Body of pancreas (tissue), 4 donors: ENCODE data around the gene EWSR1. TPM values are rescaled to one million over a fixed set of nuclear protein-coding genes. Genes with fewer than 3 reads are reported as not detected.
"Not testable (repeated sequence)": the region's sequence is repeated elsewhere in the genome, so short reads cannot be mapped to it uniquely, and the experiment has no call there.

Experiments
- ATAC-seq: fragments of 150-250 bp; one replicate; pipeline ENCODE4 v1.9.1; 2016
- DNase-seq, 4 donors: peaks; one replicate each; pipeline ENCODE4 v3.0.0-alpha.2; 2019
- H3K27ac ChIP-seq, 4 donors: fragments of 200-600 bp; sonication (generic); 1 replicate in 3 of 4; 2 replicates in 1 of 4; pipeline versions ENCODE4 v1.5.1 to v1.6.1; 2016 to 2019; ENCODE audit warnings: mild to moderate bottlenecking in 1 of 4, mixed read lengths in 1 of 4, moderate library complexity in 1 of 4
- H3K27me3 ChIP-seq, 2 donors: fragments of 200-600 bp; sonication (generic); one replicate each; pipeline ENCODE4 v1.6.0; 2016; ENCODE audit warnings: mild to moderate bottlenecking in 1 of 2
- H3K36me3 ChIP-seq, 2 donors: fragments of 200-600 bp; sonication (generic); replicated peaks in 1 of 2; 2 replicates each; pipeline ENCODE4 v1.5.1; 2016; ENCODE audit warnings: low read depth in 2 of 2; ENCODE audit not compliant: insufficient read depth in 1 of 2
- H3K4me1 ChIP-seq: fragments of 200-600 bp; sonication (generic); one replicate; pipeline ENCODE4 v1.6.0; 2016
- H3K4me3 ChIP-seq, 2 donors: fragments of 200-600 bp; sonication (generic); 1 replicate in 1 of 2; 2 replicates in 1 of 2; pipeline ENCODE4 v1.5.1; 2016 to 2019
- H3K9me3 ChIP-seq, 3 donors: fragments of 200-600 bp; sonication (generic); 1 replicate in 2 of 3; 2 replicates in 1 of 3; pipeline ENCODE4 v1.5.1; 2016
- CTCF ChIP-seq, 7 experiments: fragments of 450-650 bp in 4 of 7; fragments of 200-600 bp in 3 of 7; sonication (generic) in 3 of 7; IDR thresholded peaks; one replicate each; pipeline ENCODE4 v1.5.1; 2016 to 2019; ENCODE audit warnings: antibody characterized with exemption in 7 of 7
- POLR2A ChIP-seq, 3 donors: fragments of 450-650 bp; IDR thresholded peaks; one replicate each; pipeline ENCODE4 v1.6.1; 2016; ENCODE audit warnings: antibody characterized with exemption in 3 of 3, mild to moderate bottlenecking in 2 of 3
- WGBS, 2 donors: methylation state at CpG; one replicate each; pipeline ENCODE4 v1.1.5; 2017; 5-methylcytosine and 5-hydroxymethylcytosine counted together
- intact Hi-C: fragments of 100-400 bp; cut with DNase I; formaldehyde crosslinking; loops from one replicate; pipeline ENCODE4 v1.15.1; 2023
- total RNA-seq, 2 donors: library from RNA; depleted of rRNA; stranded (reverse); fragments of >200 nt; gene quantifications; one replicate each; pipeline ENCODE4 v1.1.0, GENCODE V29; 2016

Gene EWSR1
- total RNA-seq, 2 donors from 2014 or later, result 142 to 175 TPM

DNA sequence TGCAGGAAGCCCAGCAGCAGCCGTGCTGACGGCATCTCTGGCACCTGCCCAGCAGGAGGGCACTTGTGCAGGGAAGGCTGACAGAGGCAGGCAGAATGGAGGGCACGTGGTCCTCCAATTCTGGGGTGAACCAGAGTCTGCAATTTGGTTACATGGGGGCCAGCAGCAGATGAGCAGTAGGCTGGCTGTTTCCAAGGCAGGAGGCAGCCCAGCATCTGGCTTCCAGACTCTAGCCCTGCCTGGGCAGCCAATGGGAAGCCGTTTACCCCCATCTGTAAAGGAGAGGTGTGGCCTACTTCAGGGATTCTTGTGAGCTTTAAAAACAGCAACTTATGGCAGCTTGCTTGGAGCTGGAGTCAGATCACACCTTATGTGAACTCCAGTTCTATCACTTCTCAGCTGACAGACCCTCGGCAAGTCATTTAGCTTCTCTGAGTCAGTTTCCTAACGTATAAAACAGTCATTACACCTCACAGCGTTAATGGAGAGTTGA, 75.3 kb downstream of the EWSR1 start:
- peak overlapping the region; percentile 56 to 85 (median 80) for H3K27ac ChIP-seq
- H3K4me1 ChIP-seq, result peaks cover 41% of the 10 kb centered on the region
- peaks cover 0 to 19% of the 10 kb centered on the region in 2 donors for H3K36me3 ChIP-seq
- H3K9me3 ChIP-seq, result no peaks in the 10 kb centered on the region
- DNase-seq, result peak; percentile 84 to 92 (median 90)
- H3K27me3 ChIP-seq, result no peaks in the 10 kb centered on the region
- no peak overlapping the region for H3K4me3 ChIP-seq
- intact Hi-C loops, result no loop called here
- 46 to 90% methylated on average over 2 to 7 of the region's 7 CpGs for WGBS, 2 donors
- TF ChIP-seq CTCF (IDR thresholded peaks at IDR 0.05), result no peak
- no peak for TF ChIP-seq POLR2A (IDR thresholded peaks at IDR 0.05)
- peak; percentile 76 for ATAC-seq

DNA sequence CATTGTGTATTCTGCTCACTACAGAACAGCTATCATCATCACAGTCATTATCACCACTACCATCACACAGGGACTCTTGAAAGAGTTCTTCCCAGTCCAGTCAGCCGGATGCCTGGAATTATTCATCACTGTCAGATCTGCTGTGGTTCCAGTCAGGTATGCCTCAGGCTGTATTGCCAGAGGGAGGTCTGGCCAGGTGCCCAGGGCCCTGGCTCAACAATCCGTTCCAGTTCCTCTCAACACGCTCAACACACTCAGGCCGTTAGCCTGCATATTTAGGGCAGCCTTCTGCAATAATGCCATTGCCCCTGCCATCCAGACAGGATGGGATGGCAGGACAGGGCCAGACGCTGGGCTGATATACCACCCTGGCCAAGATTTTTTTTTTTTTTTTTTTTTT, 76.1 kb downstream of the EWSR1 start:
- intact Hi-C loops, result no loop called here
- Histone ChIP-seq H3K36me3 (peaks cover 0 to 20% of the 10 kb centered on the region in 2 donors), H3K4me3 (no peak overlapping the region), H3K27ac (peak overlapping the region in 3 of 4 donors; percentile 56 to 85 (median 76)), H3K4me1 (peaks cover 41% of the 10 kb centered on the region), H3K27me3 (no peaks in the 10 kb centered on the region), H3K9me3 (no peaks in the 10 kb centered on the region)
- WGBS, 2 donors, result 14 to 17% methylated on average over 5 of the region's 5 CpGs
- ATAC-seq (peak; percentile 79), DNase-seq (peak; percentile 85 to 94 (median 91))
- TF ChIP-seq CTCF (IDR thresholded peaks at IDR 0.05), result no peak
- no peak for TF ChIP-seq POLR2A (IDR thresholded peaks at IDR 0.05)

GRCh38 chr22:29344889-29345288, 76.8 kb downstream of the EWSR1 start:
- H3K4me3 ChIP-seq, ATAC-seq, intact Hi-C loops, DNase-seq, H3K27me3 ChIP-seq, H3K9me3 ChIP-seq: not testable (repeated sequence)
- peaks cover 0 to 21% of the 10 kb centered on the region in 2 donors for H3K36me3 ChIP-seq
- peaks cover 41% of the 10 kb centered on the region for H3K4me1 ChIP-seq
- H3K27ac ChIP-seq, result peak overlapping the region in 3 of 4 donors; percentile 29 to 76 (median 32)
- 77 to 78% methylated on average over 5 of the region's 5 CpGs for WGBS, 2 donors

- ATAC-seq, result no peak
These were observed 77.9 kb downstream of the EWSR1 start for GRCh38 chr22:29345932-29346331.

GRCh38 chr22:29346659-29347058, 78.6 kb downstream of the EWSR1 start:
- WGBS, 2 donors, result 69 to 74% methylated on average over 4 of the region's 4 CpGs
- peaks cover 0 to 19% of the 10 kb centered on the region in 2 donors for H3K36me3 ChIP-seq
- no peaks in the 10 kb centered on the region for H3K27me3 ChIP-seq
- ATAC-seq (no peak), DNase-seq (peak in 1 of 4 donors; percentile 54)
- peak overlapping the region in 1 of 4 donors; percentile 25 for H3K27ac ChIP-seq
- H3K4me3 ChIP-seq, result no peak overlapping the region
- intact Hi-C loops, result no loop called here
- peaks cover 37% of the 10 kb centered on the region for H3K4me1 ChIP-seq
- no peaks in the 10 kb centered on the region for H3K9me3 ChIP-seq
- TF ChIP-seq POLR2A (IDR thresholded peaks at IDR 0.05) (no peak), CTCF (IDR thresholded peaks at IDR 0.05) (no peak)

More at GRCh38 chr22:29345932-29346331, 77.9 kb downstream of the EWSR1 start:
- peaks cover 0 to 19% of the 10 kb centered on the region in 2 donors for H3K36me3 ChIP-seq
- H3K4me1 ChIP-seq, result peaks cover 40% of the 10 kb centered on the region
- H3K4me3 ChIP-seq, result no peak overlapping the region
- no peak for TF ChIP-seq CTCF (IDR thresholded peaks at IDR 0.05)
- TF ChIP-seq POLR2A (IDR thresholded peaks at IDR 0.05), result no peak
- H3K9me3 ChIP-seq, result no peaks in the 10 kb centered on the region
- H3K27me3 ChIP-seq, result no peaks in the 10 kb centered on the region
- DNase-seq, result no peak
- H3K27ac ChIP-seq, result no peak overlapping the region
- intact Hi-C loops, result no loop called here
